Sigmoid colon (tissue), 4 donors: Measurements from ENCODE around the gene NCOA1.

ENCODE experiments used
- EP300 ChIP-seq, 4 donors: sonication (generic); formaldehyde crosslinking; IDR thresholded peaks; one replicate each; pipeline ENCODE4 v1.6.1; 2017; ENCODE audit warnings: antibody characterized with exemption in 4 of 4
- POLR2A ChIP-seq, 2 donors: fragments of 450-650 bp; IDR thresholded peaks; one replicate each; pipeline ENCODE4 v1.6.1; 2016; ENCODE audit warnings: antibody characterized with exemption in 2 of 2, mild to moderate bottlenecking in 2 of 2, moderate library complexity in 2 of 2
- TF ChIP-seq, protein P1 (sequence below), 4 experiments: fragments of 450-650 bp in 3 of 4; fragments of 200-600 bp in 1 of 4; IDR thresholded peaks; one replicate each; pipeline ENCODE4 v1.5.1; 2016 to 2019; ENCODE audit warnings: antibody characterized with exemption in 4 of 4, mild to moderate bottlenecking in 3 of 4, moderate library complexity in 2 of 4

GRCh38 chr2:24558781-24559472 is 67.9 kb downstream of the NCOA1 start:
- TF ChIP-seq, protein P1, sequence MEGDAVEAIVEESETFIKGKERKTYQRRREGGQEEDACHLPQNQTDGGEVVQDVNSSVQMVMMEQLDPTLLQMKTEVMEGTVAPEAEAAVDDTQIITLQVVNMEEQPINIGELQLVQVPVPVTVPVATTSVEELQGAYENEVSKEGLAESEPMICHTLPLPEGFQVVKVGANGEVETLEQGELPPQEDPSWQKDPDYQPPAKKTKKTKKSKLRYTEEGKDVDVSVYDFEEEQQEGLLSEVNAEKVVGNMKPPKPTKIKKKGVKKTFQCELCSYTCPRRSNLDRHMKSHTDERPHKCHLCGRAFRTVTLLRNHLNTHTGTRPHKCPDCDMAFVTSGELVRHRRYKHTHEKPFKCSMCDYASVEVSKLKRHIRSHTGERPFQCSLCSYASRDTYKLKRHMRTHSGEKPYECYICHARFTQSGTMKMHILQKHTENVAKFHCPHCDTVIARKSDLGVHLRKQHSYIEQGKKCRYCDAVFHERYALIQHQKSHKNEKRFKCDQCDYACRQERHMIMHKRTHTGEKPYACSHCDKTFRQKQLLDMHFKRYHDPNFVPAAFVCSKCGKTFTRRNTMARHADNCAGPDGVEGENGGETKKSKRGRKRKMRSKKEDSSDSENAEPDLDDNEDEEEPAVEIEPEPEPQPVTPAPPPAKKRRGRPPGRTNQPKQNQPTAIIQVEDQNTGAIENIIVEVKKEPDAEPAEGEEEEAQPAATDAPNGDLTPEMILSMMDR (IDR thresholded peaks at IDR 0.05): no peak
- TF ChIP-seq POLR2A (IDR thresholded peaks at IDR 0.05) (no peak), EP300 (IDR thresholded peaks at IDR 0.05) (no peak)
